GM23338 (cell line): ENCODE results near the gene FLOT1. TPM values are rescaled to one million over a fixed set of nuclear protein-coding genes. Genes with fewer than 3 reads are reported as not detected.

Experiments
- ATAC-seq: fragments of 200-7000 bp; cut with Tn5 transposase; 3 replicates; pipeline ENCODE4 v1.9.1; 2020
- DNase-seq: peaks from one replicate; pipeline ENCODE4 v3.0.0-alpha.2; 2015; ENCODE audit warnings: low spot score
- H2AFZ ChIP-seq: fragments of 200-600 bp; sonication (generic); 2 replicates; pipeline ENCODE4 v1.8.0; 2016; ENCODE audit warnings: antibody characterized with exemption, mild to moderate bottlenecking, moderate library complexity
- H3F3A ChIP-seq: fragments of 200-600 bp; sonication (generic); replicated peaks from 2 replicates; pipeline ENCODE4 v1.8.0; 2017; ENCODE audit warnings: antibody characterized with exemption, mixed run types, low read depth
- H3K27ac ChIP-seq: fragments of 200-600 bp; sonication (generic); 2 replicates; pipeline ENCODE4 v1.6.1; 2016; ENCODE audit warnings: low read depth
- H3K27me3 ChIP-seq: fragments of 200-600 bp; sonication (generic); 2 replicates; pipeline ENCODE4 v1.8.0; 2016; ENCODE audit warnings: mild to moderate bottlenecking, mixed run types, moderate library complexity; ENCODE audit not compliant: insufficient read depth
- H3K36me3 ChIP-seq: fragments of 200-600 bp; sonication (generic); 2 replicates; pipeline ENCODE4 v1.8.0; 2016; ENCODE audit warnings: mild to moderate bottlenecking; ENCODE audit not compliant: insufficient read depth
- H3K4me1 ChIP-seq: fragments of 200-600 bp; sonication (generic); 2 replicates; pipeline ENCODE4 v1.8.0; 2016; ENCODE audit warnings: mild to moderate bottlenecking, moderate library complexity; ENCODE audit not compliant: insufficient read depth
- H3K4me2 ChIP-seq: fragments of 200-600 bp; sonication (generic); 2 replicates; pipeline ENCODE4 v1.7.1; 2017; ENCODE audit warnings: mixed run types
- H3K4me3 ChIP-seq: fragments of 200-600 bp; sonication (generic); 2 replicates; pipeline ENCODE4 v1.6.1; 2016; ENCODE audit warnings: mixed run types
- H3K79me2 ChIP-seq: fragments of 200-600 bp; sonication (generic); replicated peaks from 2 replicates; pipeline ENCODE4 v1.8.0; 2017; ENCODE audit warnings: mild to moderate bottlenecking; ENCODE audit not compliant: insufficient read depth
- H3K9me2 ChIP-seq: fragments of 200-600 bp; sonication (generic); 2 replicates; pipeline ENCODE4 v1.8.0; 2017; ENCODE audit not compliant: insufficient read depth
- H4K20me1 ChIP-seq: fragments of 200-600 bp; sonication (generic); replicated peaks from 2 replicates; pipeline ENCODE4 v1.8.0; 2017; ENCODE audit warnings: mild to moderate bottlenecking; ENCODE audit not compliant: insufficient read depth
- H3K27ac Mint-ChIP-seq: 2 replicates; pipeline ENCODE4 v1.8.0; 2020; ENCODE audit warnings: inconsistent platforms, mild to moderate bottlenecking, moderate library complexity, mixed read lengths
- H3K27me3 Mint-ChIP-seq: 3 replicates; pipeline ENCODE4 v1.8.0; 2022; ENCODE audit warnings: low read depth, mild to moderate bottlenecking, moderate library complexity, mixed read lengths, inconsistent platforms; ENCODE audit not compliant: insufficient read depth, poor library complexity
- H3K36me3 Mint-ChIP-seq: 3 replicates; pipeline ENCODE4 v1.8.0; 2021; ENCODE audit warnings: low read depth, mild to moderate bottlenecking, inconsistent platforms, moderate library complexity, mixed read lengths
- H3K4me1 Mint-ChIP-seq: 3 replicates; pipeline ENCODE4 v1.8.0; 2020; ENCODE audit warnings: mild to moderate bottlenecking, inconsistent platforms, mixed read lengths
- H3K4me3 Mint-ChIP-seq: 3 replicates; pipeline ENCODE4 v1.8.0; 2021; ENCODE audit warnings: moderate library complexity, mild to moderate bottlenecking, inconsistent platforms, mixed read lengths
- H3K9me3 Mint-ChIP-seq: 3 replicates; pipeline ENCODE4 v1.8.0; 2020; ENCODE audit warnings: moderate library complexity, mild to moderate bottlenecking, inconsistent platforms, mixed read lengths
- JUNB ChIP-seq: IDR thresholded peaks from one replicate; pipeline ENCODE4 v1.6.1; 2016; ENCODE audit warnings: antibody characterized with exemption; ENCODE audit not compliant: unreplicated experiment
- POLR2AphosphoS5 ChIP-seq: IDR thresholded peaks from 2 replicates; pipeline ENCODE4 v1.6.1; 2016; ENCODE audit warnings: antibody characterized with exemption, low read depth
- ZNF114 ChIP-seq: fragments of 250-450 bp; sonication (Bioruptor Pico); IDR thresholded peaks from 2 replicates; pipeline ENCODE4 v1.5.0; 2020; ENCODE audit warnings: mild to moderate bottlenecking, moderate library complexity
- ZNF331 ChIP-seq: fragments of 250-450 bp; sonication (Bioruptor Pico); IDR thresholded peaks from 2 replicates; pipeline ENCODE4 v1.5.0; 2020; ENCODE audit warnings: low read depth, mild to moderate bottlenecking, moderate library complexity
- polyA plus RNA-seq: library from polyadenylated mRNA; unstranded; fragments of >200 nt; fragmentation: Nextera tagmentation; extraction: Ambion mirVana; gene quantifications from 2 replicates; pipeline ENCODE4 v1.2.1, GENCODE V29; 2016
- total RNA-seq: library from RNA; depleted of rRNA; stranded (reverse); fragments of >200 nt; shearing (Covaris generic); gene quantifications from 2 replicates; pipeline ENCODE4 v1.2.3, GENCODE V29; 2014
- TF ChIP-seq, protein P1 (sequence below): fragments of 250-450 bp; sonication (Bioruptor Pico); IDR thresholded peaks from 2 replicates; pipeline ENCODE4 v1.5.0; 2020; ENCODE audit warnings: mild to moderate bottlenecking, moderate library complexity
- TF ChIP-seq, protein P2 (sequence below): IDR thresholded peaks from 2 replicates; pipeline ENCODE4 v1.6.1; 2016; ENCODE audit warnings: antibody characterized with exemption
- TF ChIP-seq, protein P3 (sequence below): IDR thresholded peaks from one replicate; pipeline ENCODE4 v1.6.1; 2018; ENCODE audit warnings: antibody characterized with exemption; ENCODE audit not compliant: unreplicated experiment

The FLOT1 gene
- total and polyA plus RNA-seq, 2 experiments from 2014 or later = 72.2 to 94.5 TPM

DNA sequence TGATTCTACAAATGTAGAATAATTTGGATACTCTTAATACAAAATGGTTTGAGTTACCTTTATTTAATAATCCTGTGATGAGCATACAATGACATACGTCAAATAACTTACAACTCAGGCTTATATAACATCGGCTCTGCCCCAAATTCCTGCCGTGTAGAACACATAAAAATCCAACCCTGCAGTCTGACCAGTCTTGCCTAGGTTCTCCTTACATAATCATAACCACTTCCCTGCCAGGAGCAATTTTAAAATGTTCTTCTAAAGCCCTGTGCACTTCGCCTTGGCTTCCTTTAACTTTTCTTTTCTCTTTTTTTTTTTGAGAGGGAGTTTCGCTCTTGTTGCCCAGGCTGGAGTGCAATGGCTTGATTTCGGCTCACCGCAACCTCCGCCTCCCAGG, 18.1 kb upstream of the FLOT1 start:
- H3K4me2 ChIP-seq = no peak overlapping the region
- H3K4me1 ChIP-seq = peaks cover 14% of the 10 kb centered on the region
- TF ChIP-seq ZNF114 (CRISPR knock-in tag) (no peak), ZNF331 (CRISPR knock-in tag) (no peak), POLR2AphosphoS5 (no peak), JUNB (no peak)
- TF ChIP-seq, protein P1, sequence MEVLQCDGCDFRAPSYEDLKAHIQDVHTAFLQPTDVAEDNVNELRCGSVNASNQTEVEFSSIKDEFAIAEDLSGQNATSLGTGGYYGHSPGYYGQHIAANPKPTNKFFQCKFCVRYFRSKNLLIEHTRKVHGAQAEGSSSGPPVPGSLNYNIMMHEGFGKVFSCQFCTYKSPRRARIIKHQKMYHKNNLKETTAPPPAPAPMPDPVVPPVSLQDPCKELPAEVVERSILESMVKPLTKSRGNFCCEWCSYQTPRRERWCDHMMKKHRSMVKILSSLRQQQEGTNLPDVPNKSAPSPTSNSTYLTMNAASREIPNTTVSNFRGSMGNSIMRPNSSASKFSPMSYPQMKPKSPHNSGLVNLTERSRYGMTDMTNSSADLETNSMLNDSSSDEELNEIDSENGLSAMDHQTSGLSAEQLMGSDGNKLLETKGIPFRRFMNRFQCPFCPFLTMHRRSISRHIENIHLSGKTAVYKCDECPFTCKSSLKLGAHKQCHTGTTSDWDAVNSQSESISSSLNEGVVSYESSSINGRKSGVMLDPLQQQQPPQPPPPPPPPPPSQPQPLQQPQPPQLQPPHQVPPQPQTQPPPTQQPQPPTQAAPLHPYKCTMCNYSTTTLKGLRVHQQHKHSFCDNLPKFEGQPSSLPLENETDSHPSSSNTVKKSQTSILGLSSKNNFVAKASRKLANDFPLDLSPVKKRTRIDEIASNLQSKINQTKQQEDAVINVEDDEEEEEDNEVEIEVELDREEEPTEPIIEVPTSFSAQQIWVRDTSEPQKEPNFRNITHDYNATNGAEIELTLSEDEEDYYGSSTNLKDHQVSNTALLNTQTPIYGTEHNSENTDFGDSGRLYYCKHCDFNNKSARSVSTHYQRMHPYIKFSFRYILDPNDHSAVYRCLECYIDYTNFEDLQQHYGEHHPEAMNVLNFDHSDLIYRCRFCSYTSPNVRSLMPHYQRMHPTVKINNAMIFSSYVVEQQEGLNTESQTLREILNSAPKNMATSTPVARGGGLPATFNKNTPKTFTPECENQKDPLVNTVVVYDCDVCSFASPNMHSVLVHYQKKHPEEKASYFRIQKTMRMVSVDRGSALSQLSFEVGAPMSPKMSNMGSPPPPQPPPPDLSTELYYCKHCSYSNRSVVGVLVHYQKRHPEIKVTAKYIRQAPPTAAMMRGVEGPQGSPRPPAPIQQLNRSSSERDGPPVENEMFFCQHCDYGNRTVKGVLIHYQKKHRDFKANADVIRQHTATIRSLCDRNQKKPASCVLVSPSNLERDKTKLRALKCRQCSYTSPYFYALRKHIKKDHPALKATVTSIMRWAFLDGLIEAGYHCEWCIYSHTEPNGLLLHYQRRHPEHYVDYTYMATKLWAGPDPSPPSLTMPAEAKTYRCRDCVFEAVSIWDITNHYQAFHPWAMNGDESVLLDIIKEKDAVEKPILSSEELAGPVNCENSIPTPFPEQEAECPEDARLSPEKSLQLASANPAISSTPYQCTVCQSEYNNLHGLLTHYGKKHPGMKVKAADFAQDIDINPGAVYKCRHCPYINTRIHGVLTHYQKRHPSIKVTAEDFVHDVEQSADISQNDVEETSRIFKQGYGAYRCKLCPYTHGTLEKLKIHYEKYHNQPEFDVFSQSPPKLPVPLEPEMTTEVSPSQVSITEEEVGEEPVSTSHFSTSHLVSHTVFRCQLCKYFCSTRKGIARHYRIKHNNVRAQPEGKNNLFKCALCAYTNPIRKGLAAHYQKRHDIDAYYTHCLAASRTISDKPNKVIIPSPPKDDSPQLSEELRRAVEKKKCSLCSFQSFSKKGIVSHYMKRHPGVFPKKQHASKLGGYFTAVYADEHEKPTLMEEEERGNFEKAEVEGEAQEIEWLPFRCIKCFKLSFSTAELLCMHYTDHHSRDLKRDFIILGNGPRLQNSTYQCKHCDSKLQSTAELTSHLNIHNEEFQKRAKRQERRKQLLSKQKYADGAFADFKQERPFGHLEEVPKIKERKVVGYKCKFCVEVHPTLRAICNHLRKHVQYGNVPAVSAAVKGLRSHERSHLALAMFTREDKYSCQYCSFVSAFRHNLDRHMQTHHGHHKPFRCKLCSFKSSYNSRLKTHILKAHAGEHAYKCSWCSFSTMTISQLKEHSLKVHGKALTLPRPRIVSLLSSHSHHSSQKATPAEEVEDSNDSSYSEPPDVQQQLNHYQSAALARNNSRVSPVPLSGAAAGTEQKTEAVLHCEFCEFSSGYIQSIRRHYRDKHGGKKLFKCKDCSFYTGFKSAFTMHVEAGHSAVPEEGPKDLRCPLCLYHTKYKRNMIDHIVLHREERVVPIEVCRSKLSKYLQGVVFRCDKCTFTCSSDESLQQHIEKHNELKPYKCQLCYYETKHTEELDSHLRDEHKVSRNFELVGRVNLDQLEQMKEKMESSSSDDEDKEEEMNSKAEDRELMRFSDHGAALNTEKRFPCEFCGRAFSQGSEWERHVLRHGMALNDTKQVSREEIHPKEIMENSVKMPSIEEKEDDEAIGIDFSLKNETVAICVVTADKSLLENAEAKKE (CRISPR knock-in tag) = no peak
- TF ChIP-seq, protein P2, sequence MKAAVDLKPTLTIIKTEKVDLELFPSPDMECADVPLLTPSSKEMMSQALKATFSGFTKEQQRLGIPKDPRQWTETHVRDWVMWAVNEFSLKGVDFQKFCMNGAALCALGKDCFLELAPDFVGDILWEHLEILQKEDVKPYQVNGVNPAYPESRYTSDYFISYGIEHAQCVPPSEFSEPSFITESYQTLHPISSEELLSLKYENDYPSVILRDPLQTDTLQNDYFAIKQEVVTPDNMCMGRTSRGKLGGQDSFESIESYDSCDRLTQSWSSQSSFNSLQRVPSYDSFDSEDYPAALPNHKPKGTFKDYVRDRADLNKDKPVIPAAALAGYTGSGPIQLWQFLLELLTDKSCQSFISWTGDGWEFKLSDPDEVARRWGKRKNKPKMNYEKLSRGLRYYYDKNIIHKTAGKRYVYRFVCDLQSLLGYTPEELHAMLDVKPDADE = no peak
- TF ChIP-seq, protein P3, sequence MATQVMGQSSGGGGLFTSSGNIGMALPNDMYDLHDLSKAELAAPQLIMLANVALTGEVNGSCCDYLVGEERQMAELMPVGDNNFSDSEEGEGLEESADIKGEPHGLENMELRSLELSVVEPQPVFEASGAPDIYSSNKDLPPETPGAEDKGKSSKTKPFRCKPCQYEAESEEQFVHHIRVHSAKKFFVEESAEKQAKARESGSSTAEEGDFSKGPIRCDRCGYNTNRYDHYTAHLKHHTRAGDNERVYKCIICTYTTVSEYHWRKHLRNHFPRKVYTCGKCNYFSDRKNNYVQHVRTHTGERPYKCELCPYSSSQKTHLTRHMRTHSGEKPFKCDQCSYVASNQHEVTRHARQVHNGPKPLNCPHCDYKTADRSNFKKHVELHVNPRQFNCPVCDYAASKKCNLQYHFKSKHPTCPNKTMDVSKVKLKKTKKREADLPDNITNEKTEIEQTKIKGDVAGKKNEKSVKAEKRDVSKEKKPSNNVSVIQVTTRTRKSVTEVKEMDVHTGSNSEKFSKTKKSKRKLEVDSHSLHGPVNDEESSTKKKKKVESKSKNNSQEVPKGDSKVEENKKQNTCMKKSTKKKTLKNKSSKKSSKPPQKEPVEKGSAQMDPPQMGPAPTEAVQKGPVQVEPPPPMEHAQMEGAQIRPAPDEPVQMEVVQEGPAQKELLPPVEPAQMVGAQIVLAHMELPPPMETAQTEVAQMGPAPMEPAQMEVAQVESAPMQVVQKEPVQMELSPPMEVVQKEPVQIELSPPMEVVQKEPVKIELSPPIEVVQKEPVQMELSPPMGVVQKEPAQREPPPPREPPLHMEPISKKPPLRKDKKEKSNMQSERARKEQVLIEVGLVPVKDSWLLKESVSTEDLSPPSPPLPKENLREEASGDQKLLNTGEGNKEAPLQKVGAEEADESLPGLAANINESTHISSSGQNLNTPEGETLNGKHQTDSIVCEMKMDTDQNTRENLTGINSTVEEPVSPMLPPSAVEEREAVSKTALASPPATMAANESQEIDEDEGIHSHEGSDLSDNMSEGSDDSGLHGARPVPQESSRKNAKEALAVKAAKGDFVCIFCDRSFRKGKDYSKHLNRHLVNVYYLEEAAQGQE = no peak
- H3K27me3 ChIP-seq = no peaks in the 10 kb centered on the region
- H2AFZ ChIP-seq = no peak overlapping the region
- H3K36me3 ChIP-seq = no peaks in the 10 kb centered on the region
- Mint-ChIP-seq H3K4me3 (no peak overlapping the region), H3K4me1 (peaks cover 31% of the 10 kb centered on the region), H3K36me3 (no peaks in the 10 kb centered on the region), H3K27me3 (peaks cover 9% of the 10 kb centered on the region), H3K27ac (no peak overlapping the region), H3K9me3 (no peaks in the 10 kb centered on the region)
- H3K79me2 ChIP-seq = no peaks in the 10 kb centered on the region
- no peak for DNase-seq
- no peaks in the 10 kb centered on the region; the same call in 1 of the 2 replicates for H4K20me1 ChIP-seq
- no peak overlapping the region for H3K4me3 ChIP-seq
- no peak for ATAC-seq
- no peaks in the 10 kb centered on the region for H3K9me2 ChIP-seq
- no peak overlapping the region for H3K27ac ChIP-seq
- H3F3A ChIP-seq = no peaks in the 10 kb centered on the region
